SK-N-SH (cell line): ENCODE measurements around the gene ZBED4.

Source experiments
- CTCF ChIP-seq: fragments of 200-600 bp; sonication (generic); IDR thresholded peaks from 2 replicates; pipeline ENCODE4 v1.6.1; 2017; ENCODE audit warnings: antibody characterized with exemption, mild to moderate bottlenecking, moderate library complexity
- EP300 ChIP-seq, 2 experiments: IDR thresholded peaks; 2 replicates each; pipeline versions ENCODE4 v1.4.0 to v1.6.1; 2012; ENCODE audit warnings: borderline replicate concordance in 1 of 2, low read depth in 1 of 2, low read length in 1 of 2
- MAX ChIP-seq: IDR thresholded peaks from 2 replicates; pipeline ENCODE4 v1.4.0; 2012; ENCODE audit warnings: low read depth
- MXI1 ChIP-seq: IDR thresholded peaks from 2 replicates; pipeline ENCODE4 v1.6.1; 2012; ENCODE audit warnings: mild to moderate bottlenecking, low read depth, low read length, improper control_type of control experiment
- NFIC ChIP-seq: IDR thresholded peaks from 2 replicates; pipeline ENCODE4 v1.4.0; 2012; ENCODE audit warnings: borderline replicate concordance
- PBX3 ChIP-seq: IDR thresholded peaks from 2 replicates; pipeline ENCODE4; 2012
- POLR2AphosphoS5 ChIP-seq: IDR thresholded peaks from 2 replicates; pipeline ENCODE4 v1.6.1; 2012; ENCODE audit warnings: low read depth, low read length
- RAD21 ChIP-seq: IDR thresholded peaks from 2 replicates; pipeline ENCODE4 v1.6.1; 2012; ENCODE audit warnings: mild to moderate bottlenecking, low read length
- REST ChIP-seq: IDR thresholded peaks from 2 replicates; pipeline ENCODE4 v1.6.1; 2012; ENCODE audit warnings: mild to moderate bottlenecking, low read depth, low read length, moderate library complexity
- TAF1 ChIP-seq: IDR thresholded peaks from 2 replicates; pipeline ENCODE4 v1.6.1; 2012; ENCODE audit warnings: low read depth, mild to moderate bottlenecking, low read length, moderate library complexity, borderline replicate concordance
- USF1 ChIP-seq: IDR thresholded peaks from 2 replicates; pipeline ENCODE4 v1.4.0; 2012; ENCODE audit warnings: low read depth, borderline replicate concordance
- USF2 ChIP-seq: fragments of 150-350 bp; IDR thresholded peaks from 2 replicates; pipeline ENCODE4 v1.6.1; 2017; ENCODE audit warnings: antibody characterized with exemption, low read length, low read depth, borderline replicate concordance
- YY1 ChIP-seq: IDR thresholded peaks from 2 replicates; pipeline ENCODE4 v1.4.0; 2012; ENCODE audit warnings: low read depth, mild to moderate bottlenecking

GRCh38 chr22:49936973-49937757 lies 83.5 kb downstream of the ZBED4 start:
- TF ChIP-seq NFIC (no peak), CTCF (no peak), MAX (no peak), REST (no peak), POLR2AphosphoS5 (no peak), EP300 (IDR thresholded peaks at IDR 0.05; ENCODE audit: borderline replicate concordance in 1 of 2, low read depth in 1 of 2, low read length in 1 of 2) (no peak), USF1 (no peak), PBX3 (no peak), USF2 (no peak), MXI1 (no peak), TAF1 (no peak), RAD21 (no peak), YY1 (no peak)
